Measurements from ENCODE around the gene TET2.
"Not testable (repeated sequence)": the region's sequence is repeated elsewhere in the genome, so short reads cannot be mapped to it uniquely, and the experiment has no call there.

The TET2 gene

DNA sequence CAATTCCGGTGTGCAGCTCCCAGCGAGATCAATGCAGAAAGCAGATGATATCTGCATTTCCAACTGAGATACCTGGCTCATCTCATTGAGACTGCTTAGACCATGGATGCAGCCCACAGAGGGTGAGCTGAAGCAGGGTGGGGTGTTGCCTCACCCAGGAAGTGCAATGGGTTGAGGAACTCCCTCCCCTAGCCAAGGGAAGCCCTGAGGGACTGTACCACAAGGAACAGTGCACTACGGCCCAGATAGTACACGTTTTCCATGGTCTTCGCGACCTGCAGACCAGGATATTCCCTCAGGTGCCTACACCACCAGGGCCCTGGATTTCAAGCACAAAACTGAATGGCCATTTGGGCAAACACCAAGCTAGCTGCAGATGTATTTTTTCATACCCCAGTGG is 150.0 kb downstream of the TET2 start:
- no peak for DNase-seq

DNA sequence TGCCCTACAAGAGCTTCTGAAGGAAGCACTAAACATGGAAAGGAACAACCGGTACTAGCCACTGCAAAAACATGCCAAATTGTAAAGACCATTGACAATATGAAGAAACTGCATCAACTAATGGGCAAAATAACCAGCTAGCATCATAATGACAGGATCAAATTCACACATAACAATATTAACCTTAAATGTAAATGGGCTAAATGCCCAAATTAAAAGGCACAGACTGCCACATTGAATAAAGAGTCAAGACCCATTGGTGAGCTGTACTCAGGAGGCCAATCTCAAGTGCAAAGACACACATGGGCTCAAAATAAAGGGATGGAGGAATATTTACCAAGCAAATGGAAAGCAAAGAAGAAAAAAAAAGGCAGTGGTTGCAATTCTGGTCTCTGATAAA is 152.4 kb downstream of the TET2 start:
- DNase-seq, result not testable (repeated sequence)

DNA sequence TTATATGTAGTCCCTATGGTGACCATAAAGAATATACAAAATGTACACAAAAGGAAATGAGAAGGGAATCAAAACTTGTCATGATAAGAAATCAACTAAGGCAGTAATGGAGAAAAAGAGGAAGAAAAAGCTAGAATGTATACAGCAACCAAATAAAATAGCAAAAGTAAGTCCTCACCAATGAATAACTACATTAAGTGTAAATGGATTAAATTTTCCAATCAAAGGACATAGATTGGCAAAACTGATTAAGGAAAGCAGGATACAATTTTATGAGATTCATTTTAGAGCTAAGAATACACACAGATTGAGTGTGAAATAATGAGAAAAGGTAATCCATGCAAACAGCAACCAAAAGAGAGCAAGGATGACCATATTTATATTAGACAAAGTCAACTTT is 157.4 kb downstream of the TET2 start:
- DNase-seq, result no peak

DNA sequence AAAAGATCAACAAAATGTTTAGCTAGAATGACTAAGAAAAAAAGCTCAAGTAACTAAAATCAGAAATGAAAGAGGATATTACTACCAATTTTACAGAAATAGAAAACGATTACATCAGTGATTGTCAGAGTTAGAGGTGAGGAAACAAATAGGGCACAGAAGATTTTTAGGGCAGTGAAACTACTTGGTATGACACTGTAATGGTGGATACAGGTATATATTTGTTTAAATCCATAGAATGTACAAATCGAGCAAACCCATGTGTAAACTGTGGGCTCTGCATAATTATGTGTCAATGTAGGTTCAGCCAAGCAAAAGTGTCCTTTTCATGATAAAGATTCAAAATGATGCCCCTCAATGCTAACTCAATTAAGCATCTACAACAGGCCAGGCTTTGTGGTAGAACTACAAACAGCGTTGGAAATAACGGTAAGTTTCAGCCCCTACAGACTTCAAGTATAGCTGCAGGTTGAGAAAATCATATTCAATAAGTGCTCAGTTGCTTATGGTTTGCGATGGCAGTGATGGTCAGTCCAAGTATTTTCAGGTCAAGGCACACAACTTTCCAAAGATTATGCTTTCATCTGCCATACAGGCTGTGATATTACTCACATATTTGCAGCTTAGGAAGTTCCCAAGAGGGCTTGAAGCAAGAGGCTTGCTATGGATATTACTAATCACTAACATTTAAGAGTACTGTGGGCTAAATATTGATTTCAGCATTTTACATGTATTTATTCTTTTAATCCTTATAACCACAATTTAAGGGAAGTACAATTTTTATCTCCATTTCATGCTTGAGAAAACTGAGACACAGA is 158.6 kb downstream of the TET2 start:
- no peak for DNase-seq

DNA sequence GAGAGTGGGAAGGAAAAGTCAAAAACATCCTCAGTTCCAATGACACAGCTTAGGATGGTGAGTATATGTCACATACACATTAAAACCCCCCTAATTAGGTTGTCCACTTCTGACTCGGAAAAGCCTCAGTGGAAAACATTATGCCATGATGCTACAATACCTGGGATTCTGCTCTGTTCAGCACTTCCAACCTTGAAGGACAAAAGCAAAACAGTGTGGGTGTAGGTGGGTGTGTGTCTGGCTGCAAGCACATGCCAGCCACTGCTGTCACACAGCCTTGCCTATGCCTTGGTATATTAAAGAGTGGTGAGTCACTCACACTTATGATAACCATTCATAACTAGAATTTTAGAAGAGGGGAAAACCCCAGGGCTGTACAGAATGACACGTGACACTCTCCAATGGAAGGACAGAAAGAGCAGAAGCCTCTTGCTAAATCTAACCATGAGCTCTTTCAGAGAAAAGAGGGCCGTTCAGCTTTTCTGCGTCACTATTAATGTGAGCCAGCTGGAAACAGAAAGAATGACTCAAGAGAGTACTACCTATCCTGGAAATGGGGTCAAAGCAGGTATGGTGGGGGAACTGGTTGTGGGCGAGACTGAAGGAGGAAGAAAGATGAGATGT is 159.6 kb downstream of the TET2 start:
- DNase-seq, result peak; percentile 4

DNA sequence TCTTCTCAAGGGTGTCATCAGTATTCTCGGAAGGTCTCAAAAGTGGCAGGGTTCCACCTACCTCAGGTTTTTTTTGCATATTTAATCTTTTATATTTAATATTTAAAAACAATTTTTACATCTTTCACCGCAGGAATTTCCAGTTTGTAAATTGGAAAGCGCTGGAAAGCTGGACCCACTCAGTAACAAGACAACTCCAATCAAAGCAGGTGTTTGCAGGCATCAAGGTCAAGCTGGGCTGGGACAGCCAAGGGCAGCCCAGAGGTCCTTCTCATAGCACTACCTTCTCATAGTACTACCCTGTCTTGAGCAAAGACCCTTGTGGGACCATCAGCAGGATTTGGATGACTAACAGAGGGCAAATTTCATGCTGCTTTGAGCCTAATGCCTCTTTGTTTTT is 160.1 kb downstream of the TET2 start:
- no peak for DNase-seq

DNA sequence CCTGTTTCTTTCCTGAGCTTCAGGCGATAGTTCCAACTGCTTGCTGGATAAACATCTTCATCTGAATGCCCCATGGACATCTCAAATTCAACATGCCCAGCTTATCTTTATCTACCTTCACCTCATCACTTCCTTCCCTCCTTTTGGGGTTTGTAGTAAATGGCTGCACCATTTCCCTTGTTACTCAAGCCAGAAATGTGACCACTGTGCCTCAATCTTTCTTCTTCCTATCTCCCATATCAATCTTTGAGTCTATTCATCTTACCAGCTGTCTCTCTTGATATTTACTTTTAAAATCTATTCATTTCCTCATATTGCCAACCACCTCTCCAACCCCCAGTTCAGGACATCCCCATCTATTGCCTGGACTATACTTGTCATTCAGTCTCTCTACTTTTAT is 171.8 kb downstream of the TET2 start:
- DNase-seq, result no peak

DNA sequence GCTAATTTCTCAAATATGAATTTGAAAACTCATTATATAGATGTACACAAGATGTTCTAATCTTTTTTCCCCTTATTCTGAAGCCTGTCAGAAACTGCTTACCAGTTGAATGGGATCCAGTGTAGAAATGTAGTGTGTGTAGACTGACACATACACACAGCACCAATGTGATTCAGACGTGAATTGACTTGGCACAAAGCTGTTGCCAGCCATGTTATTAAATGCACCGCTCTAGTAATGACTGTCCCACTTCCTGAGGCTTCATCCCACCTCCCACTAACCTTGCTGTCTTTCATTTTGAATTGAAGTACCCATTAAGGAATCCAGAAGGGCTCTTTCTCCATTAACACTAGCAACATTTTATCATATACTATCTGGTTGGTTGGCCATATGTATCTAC is 180.5 kb downstream of the TET2 start:
- no peak for DNase-seq

DNA sequence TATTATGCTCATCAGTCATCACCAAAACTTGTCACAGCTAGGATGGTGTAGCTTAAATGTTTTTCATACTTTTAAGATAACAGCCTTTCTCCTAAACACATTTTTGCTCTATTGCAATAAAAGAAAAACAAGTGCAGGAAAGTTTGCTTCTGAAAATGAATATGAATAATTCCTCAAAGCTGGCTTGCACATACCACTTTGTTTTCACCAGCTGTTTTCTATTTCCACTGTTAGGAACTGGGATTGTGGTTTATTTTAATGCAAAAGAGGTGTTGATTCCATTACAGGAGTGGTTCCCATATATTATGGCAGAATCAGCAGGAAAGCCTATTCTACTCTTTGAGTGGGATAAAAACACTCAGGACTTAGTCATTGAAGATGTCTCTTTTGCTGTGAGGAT is 181.3 kb downstream of the TET2 start:
- no peak for DNase-seq

DNA sequence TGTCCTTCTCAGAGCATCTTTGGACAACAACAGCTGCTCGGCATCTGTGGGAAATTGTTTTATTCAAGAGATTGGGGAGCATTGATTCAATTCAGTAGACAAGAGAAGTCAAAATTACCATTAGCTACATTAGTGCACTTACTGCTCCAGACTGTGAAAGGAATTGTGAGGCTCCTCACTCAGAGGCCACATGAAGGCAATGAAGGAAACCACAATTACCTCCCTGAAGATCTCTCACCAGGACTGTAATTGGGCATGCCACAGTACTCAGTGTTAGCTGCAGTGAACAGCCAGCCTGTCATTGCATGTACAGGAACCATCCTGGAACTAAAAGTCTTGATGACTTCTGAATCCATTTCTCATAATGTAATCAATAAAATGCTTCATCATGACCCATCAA is 182.4 kb downstream of the TET2 start:
- no peak for DNase-seq

Data from RPMI8226 (cell line).